Calu3 (cell line): ENCODE results near the gene COX14. TPM values are rescaled to one million over a fixed set of nuclear protein-coding genes. Genes with fewer than 3 reads are reported as not detected.

ENCODE experiments used
- BruUV-seq: library from RNA; stranded (reverse); fragments of 400-500 nt; replicated peaks from 2 replicates; lab custom pipeline; 2021; lab: Mats Ljungman, UMichigan
- CTCF ChIA-PET: fragments of 300-600 bp; sonication (Branson Sonifier 250); formaldehyde crosslinking; loops from one replicate; lab custom pipeline; 2022; ENCODE audit warnings: antibody characterized with exemption; lab: Charles Lee
- DNase-seq: peaks from one replicate; pipeline ENCODE4 v3.0.0; 2022
- H3K27ac Mint-ChIP-seq: one replicate; pipeline ENCODE4 v1.8.0; 2022; ENCODE audit warnings: mixed read lengths; ENCODE audit not compliant: unreplicated experiment
- H3K27me3 Mint-ChIP-seq: one replicate; pipeline ENCODE4 v1.8.0; 2022; ENCODE audit warnings: mixed read lengths; ENCODE audit not compliant: unreplicated experiment
- H3K36me3 Mint-ChIP-seq: one replicate; pipeline ENCODE4 v1.8.0; 2022; ENCODE audit warnings: mild to moderate bottlenecking, moderate library complexity, mixed read lengths; ENCODE audit not compliant: insufficient read depth, unreplicated experiment
- H3K4me1 Mint-ChIP-seq: one replicate; pipeline ENCODE4 v1.8.0; 2022; ENCODE audit warnings: mild to moderate bottlenecking, low read depth, mixed read lengths; ENCODE audit not compliant: unreplicated experiment
- H3K4me3 Mint-ChIP-seq: one replicate; pipeline ENCODE4 v1.8.0; 2022; ENCODE audit warnings: mild to moderate bottlenecking, low read depth, moderate library complexity, mixed read lengths; ENCODE audit not compliant: unreplicated experiment
- H3K9me3 Mint-ChIP-seq: one replicate; pipeline ENCODE4 v1.8.0; 2022; ENCODE audit warnings: low read depth, mixed read lengths; ENCODE audit not compliant: unreplicated experiment
- CTCF ChIP-seq: fragments of 200-600 bp; IDR thresholded peaks from one replicate; pipeline ENCODE4 v1.8.0; 2022; ENCODE audit warnings: antibody characterized with exemption; ENCODE audit not compliant: unreplicated experiment
- intact Hi-C: fragments of 100-400 bp; cut with micrococcal nuclease; formaldehyde crosslinking; loops from one replicate; pipeline ENCODE4 v1.10.0; 2022; ENCODE audit not compliant: unreplicated experiment
- total RNA-seq: library from RNA; stranded (reverse); gene quantifications from 2 replicates; pipeline ENCODE4 v1.2.3, GENCODE V29; 2022

The COX14 gene
- total RNA-seq, 1 experiment from 2014 or later = 37.1 TPM

GRCh38 chr12:50112456-50113218 lies 601 bp downstream of the COX14 start:
- Mint-ChIP-seq H3K27me3 (no peaks in the 10 kb centered on the region), H3K36me3 (peaks cover 32% of the 10 kb centered on the region), H3K27ac (peak overlapping the region; percentile 98), H3K4me3 (peak overlapping the region; percentile 98), H3K9me3 (no peaks in the 10 kb centered on the region), H3K4me1 (peaks cover 11% of the 10 kb centered on the region)
- CTCF ChIA-PET = interaction anchor here (1.1 to 2.2 kb wide), 9 partner anchors 7 to 63 kb away, joined by 3 to 10 read pairs (median 5); partner anchors contain the start of gene CERS5
- no peak for TF ChIP-seq CTCF
- intact Hi-C loops = no loop called here
- BruUV-seq = TSS peak; percentile 50
- DNase-seq = peak; percentile 20

GRCh38 chr12:50117057-50117622 lies 5.1 kb downstream of the COX14 start:
- CTCF ChIA-PET = no interaction called here
- H3K4me1 Mint-ChIP-seq = no peaks in the 10 kb centered on the region
- no peak overlapping the region for H3K27ac Mint-ChIP-seq
- intact Hi-C loops = no loop called here
- BruUV-seq = no TSS peak
- no peaks in the 10 kb centered on the region for H3K9me3 Mint-ChIP-seq
- no peaks in the 10 kb centered on the region for H3K27me3 Mint-ChIP-seq
- no peak for DNase-seq
- peaks cover 27% of the 10 kb centered on the region for H3K36me3 Mint-ChIP-seq
- no peak overlapping the region for H3K4me3 Mint-ChIP-seq
- no peak for TF ChIP-seq CTCF

GRCh38 chr12:50119387-50119786 lies 7.4 kb downstream of the COX14 start:
- BruUV-seq = no TSS peak
- H3K27ac Mint-ChIP-seq = no peak overlapping the region
- TF ChIP-seq CTCF = no peak
- H3K36me3 Mint-ChIP-seq = peaks cover 19% of the 10 kb centered on the region
- CTCF ChIA-PET = interaction anchor here (1.0 kb wide), 1 partner anchor 8 kb away, joined by 3 read pairs; the partner anchor contains the start of gene COX14
- DNase-seq = no peak
- no peak overlapping the region for H3K4me3 Mint-ChIP-seq
- no peaks in the 10 kb centered on the region for H3K27me3 Mint-ChIP-seq
- H3K9me3 Mint-ChIP-seq = no peaks in the 10 kb centered on the region
- intact Hi-C loops = no loop called here
- no peaks in the 10 kb centered on the region for H3K4me1 Mint-ChIP-seq

GRCh38 chr12:50120521-50120920 lies 8.5 kb downstream of the COX14 start:
- H3K9me3 Mint-ChIP-seq = no peaks in the 10 kb centered on the region
- no TSS peak for BruUV-seq
- H3K27ac Mint-ChIP-seq = no peak overlapping the region
- peaks cover 15% of the 10 kb centered on the region for H3K36me3 Mint-ChIP-seq
- intact Hi-C loops = no loop called here
- CTCF ChIA-PET = interaction anchor here (0.6 to 1.0 kb wide), 2 partner anchors 9 to 12 kb away, joined by 3 to 5 read pairs; partner anchors contain the start of gene COX14
- DNase-seq = no peak
- TF ChIP-seq CTCF = no peak
- no peak overlapping the region for H3K4me3 Mint-ChIP-seq
- no peaks in the 10 kb centered on the region for H3K27me3 Mint-ChIP-seq
- H3K4me1 Mint-ChIP-seq = no peaks in the 10 kb centered on the region
